Neuron (in vitro differentiated cells): ENCODE measurements around the gene C3orf49.

Experiments
- H2AFZ ChIP-seq: one replicate; pipeline ENCODE4 v1.6.1; 2013; ENCODE audit warnings: low read depth, mild to moderate bottlenecking, inconsistent platforms, low read length, moderate library complexity
- H3K27me3 ChIP-seq: one replicate; pipeline ENCODE4 v1.6.1; 2013; ENCODE audit warnings: low read length; ENCODE audit not compliant: insufficient read depth
- H3K36me3 ChIP-seq: one replicate; pipeline ENCODE4 v1.6.1; 2013; ENCODE audit warnings: low read length; ENCODE audit not compliant: insufficient read depth
- H3K4me1 ChIP-seq: one replicate; pipeline ENCODE4 v1.6.1; 2013; ENCODE audit warnings: low read length; ENCODE audit not compliant: insufficient read depth
- H3K4me3 ChIP-seq: 2 replicates; pipeline ENCODE4 v1.5.1; 2013; ENCODE audit warnings: mild to moderate bottlenecking, low read length, moderate library complexity
- H3K9me3 ChIP-seq: one replicate; pipeline ENCODE4 v1.6.1; 2013; ENCODE audit warnings: low read length

Gene C3orf49

GRCh38 chr3:63876260-63876659 lies 57.2 kb downstream of the C3orf49 start:
- Histone ChIP-seq H3K4me3 (no peak overlapping the region), H3K36me3 (no peaks in the 10 kb centered on the region), H3K9me3 (no peaks in the 10 kb centered on the region)

GRCh38 chr3:63877737-63878393 lies 58.8 kb downstream of the C3orf49 start:
- no peaks in the 10 kb centered on the region for H3K9me3 ChIP-seq
- H3K36me3 ChIP-seq, result no peaks in the 10 kb centered on the region
- H3K27me3 ChIP-seq, result no peaks in the 10 kb centered on the region
- H3K4me3 ChIP-seq, result no peak overlapping the region
- H2AFZ ChIP-seq, result no peak overlapping the region
- H3K4me1 ChIP-seq, result peaks cover 21% of the 10 kb centered on the region

More at GRCh38 chr3:63876260-63876659, 57.2 kb downstream of the C3orf49 start:
- Histone ChIP-seq H3K4me1 (peaks cover 21% of the 10 kb centered on the region), H2AFZ (no peak overlapping the region), H3K27me3 (no peaks in the 10 kb centered on the region)

GRCh38 chr3:63878394-63879060 lies 59.4 kb downstream of the C3orf49 start:
- Histone ChIP-seq H2AFZ (no peak overlapping the region), H3K27me3 (no peaks in the 10 kb centered on the region), H3K4me3 (no peak overlapping the region)

GRCh38 chr3:63880653-63881052 lies 61.6 kb downstream of the C3orf49 start:
- no peak overlapping the region for H3K4me3 ChIP-seq
- H3K4me1 ChIP-seq, result peaks cover 21% of the 10 kb centered on the region

More at GRCh38 chr3:63878394-63879060, 59.4 kb downstream of the C3orf49 start:
- no peaks in the 10 kb centered on the region for H3K36me3 ChIP-seq
- H3K9me3 ChIP-seq, result no peaks in the 10 kb centered on the region
- H3K4me1 ChIP-seq, result peaks cover 21% of the 10 kb centered on the region

GRCh38 chr3:63886858-63887257 lies 67.8 kb downstream of the C3orf49 start:
- H3K27me3 ChIP-seq, result no peaks in the 10 kb centered on the region
- H2AFZ ChIP-seq, result no peak overlapping the region
- no peaks in the 10 kb centered on the region for H3K9me3 ChIP-seq
- no peak overlapping the region for H3K4me3 ChIP-seq
- H3K36me3 ChIP-seq, result peaks cover 2% of the 10 kb centered on the region
- peaks cover 2% of the 10 kb centered on the region for H3K4me1 ChIP-seq

More at GRCh38 chr3:63880653-63881052, 61.6 kb downstream of the C3orf49 start:
- Histone ChIP-seq H3K9me3 (no peaks in the 10 kb centered on the region), H3K27me3 (no peaks in the 10 kb centered on the region), H2AFZ (no peak overlapping the region), H3K36me3 (peaks cover 2% of the 10 kb centered on the region)

- no peaks in the 10 kb centered on the region for H3K9me3 ChIP-seq
Measured at GRCh38 chr3:63891518-63891917, 72.4 kb downstream of the C3orf49 start.

GRCh38 chr3:63892773-63893352 lies 73.8 kb downstream of the C3orf49 start:
- no peak overlapping the region for H3K4me3 ChIP-seq
- no peaks in the 10 kb centered on the region for H3K4me1 ChIP-seq
- H3K9me3 ChIP-seq, result no peaks in the 10 kb centered on the region
- no peaks in the 10 kb centered on the region for H3K36me3 ChIP-seq
- no peak overlapping the region for H2AFZ ChIP-seq
- H3K27me3 ChIP-seq, result no peaks in the 10 kb centered on the region

More at GRCh38 chr3:63891518-63891917, 72.4 kb downstream of the C3orf49 start:
- Histone ChIP-seq H3K4me1 (peaks cover 2% of the 10 kb centered on the region), H3K27me3 (no peaks in the 10 kb centered on the region), H3K36me3 (no peaks in the 10 kb centered on the region), H3K4me3 (no peak overlapping the region), H2AFZ (no peak overlapping the region)

- Histone ChIP-seq H3K4me3 (no peak overlapping the region), H2AFZ (no peak overlapping the region), H3K4me1 (no peaks in the 10 kb centered on the region), H3K9me3 (no peaks in the 10 kb centered on the region), H3K27me3 (no peaks in the 10 kb centered on the region), H3K36me3 (peaks cover 15% of the 10 kb centered on the region)
Measured at GRCh38 chr3:63895422-63896189, 76.5 kb downstream of the C3orf49 start.

- peaks cover 18% of the 10 kb centered on the region for H3K36me3 ChIP-seq
- H2AFZ ChIP-seq, result no peak overlapping the region
- H3K27me3 ChIP-seq, result no peaks in the 10 kb centered on the region
- no peak overlapping the region for H3K4me3 ChIP-seq
- no peaks in the 10 kb centered on the region for H3K4me1 ChIP-seq
- H3K9me3 ChIP-seq, result no peaks in the 10 kb centered on the region
Measured at GRCh38 chr3:63896332-63897030, 77.4 kb downstream of the C3orf49 start.
